Measurements from ENCODE around the gene WNT2B. TPM values are rescaled to one million over a fixed set of nuclear protein-coding genes. Genes with fewer than 3 reads are reported as not detected.
"Not testable (repeated sequence)": the region's sequence is repeated elsewhere in the genome, so short reads cannot be mapped to it uniquely, and the experiment has no call there.

The WNT2B gene
- total and polyA plus RNA-seq, 4 donors, result 1.9 to 6.3 (median 4.1) TPM

- H3K27ac ChIP-seq (ENCODE audit: low read depth in 1 of 2, low read length in 1 of 2); H3K27me3 ChIP-seq (ENCODE audit: control insufficient read depth in 3 of 3, insufficient read depth in 3 of 3, low read length in 2 of 3); H3K4me1 ChIP-seq (ENCODE audit: control insufficient read depth in 5 of 5, insufficient read depth in 5 of 5, low read length in 5 of 5); H3K9ac ChIP-seq (ENCODE audit: insufficient read depth in 1 of 2, low read length in 2 of 2); H3K9me3 ChIP-seq (ENCODE audit: control insufficient read depth in 4 of 4, insufficient read depth in 3 of 4, low read length in 3 of 4); H3K4me3 ChIP-seq; DNase-seq; H3K36me3 ChIP-seq (ENCODE audit: control insufficient read depth in 4 of 4, insufficient read depth in 4 of 4, low read length in 4 of 4); ATAC-seq (ENCODE audit: insufficient read depth, low FRiP score): not testable (repeated sequence)
- 85 to 91% methylated on average over 6 of the region's 6 CpGs for WGBS, 2 donors
Measured at GRCh38 chr1:112487686-112488085, 21.1 kb upstream of the WNT2B start.

- no peak overlapping the region for H3K9ac ChIP-seq (ENCODE audit: insufficient read depth in 1 of 2, low read length in 2 of 2)
- H3K9me3 ChIP-seq (ENCODE audit: control insufficient read depth in 4 of 4, insufficient read depth in 3 of 4, low read length in 3 of 4), result no peaks in the 10 kb centered on the region
- no peaks in the 10 kb centered on the region for H3K4me1 ChIP-seq (ENCODE audit: control insufficient read depth in 5 of 5, insufficient read depth in 5 of 5, low read length in 5 of 5)
- H3K27ac ChIP-seq (ENCODE audit: low read depth in 1 of 2, low read length in 1 of 2), result no peak overlapping the region
- no peak overlapping the region for H3K4me3 ChIP-seq
- 95% methylated on average over 5 of the region's 5 CpGs for WGBS, 2 donors
- ATAC-seq (ENCODE audit: insufficient read depth, low FRiP score), result no peak
- no peak for TF ChIP-seq CTCF (IDR thresholded peaks at IDR 0.05; ENCODE audit: control extremely low read depth, extremely low read depth)
- H3K36me3 ChIP-seq (ENCODE audit: control insufficient read depth in 4 of 4, insufficient read depth in 4 of 4, low read length in 4 of 4), result no peaks in the 10 kb centered on the region
- DNase-seq, result no peak
- H3K27me3 ChIP-seq (ENCODE audit: control insufficient read depth in 3 of 3, insufficient read depth in 3 of 3, low read length in 2 of 3), result no peaks in the 10 kb centered on the region
Measured at GRCh38 chr1:112488141-112488540, 20.6 kb upstream of the WNT2B start.

- H3K27me3 ChIP-seq (ENCODE audit: control insufficient read depth in 3 of 3, insufficient read depth in 3 of 3, low read length in 2 of 3), result no peaks in the 10 kb centered on the region
- no peak overlapping the region for H3K27ac ChIP-seq (ENCODE audit: low read depth in 1 of 2, low read length in 1 of 2)
- no peak for TF ChIP-seq CTCF (IDR thresholded peaks at IDR 0.05; ENCODE audit: control extremely low read depth, extremely low read depth)
- no peak for ATAC-seq (ENCODE audit: insufficient read depth, low FRiP score)
- no peaks in the 10 kb centered on the region for H3K4me1 ChIP-seq (ENCODE audit: control insufficient read depth in 5 of 5, insufficient read depth in 5 of 5, low read length in 5 of 5)
- no peaks in the 10 kb centered on the region for H3K9me3 ChIP-seq (ENCODE audit: control insufficient read depth in 4 of 4, insufficient read depth in 3 of 4, low read length in 3 of 4)
- H3K4me3 ChIP-seq, result no peak overlapping the region
- no peaks in the 10 kb centered on the region for H3K36me3 ChIP-seq (ENCODE audit: control insufficient read depth in 4 of 4, insufficient read depth in 4 of 4, low read length in 4 of 4)
- 38 to 76% methylated on average over 1 of the region's 1 CpG for WGBS, 2 donors
- no peak for DNase-seq
- H3K9ac ChIP-seq (ENCODE audit: insufficient read depth in 1 of 2, low read length in 2 of 2), result no peak overlapping the region
Measured at GRCh38 chr1:112492076-112492475, 16.7 kb upstream of the WNT2B start.

- H3K9ac ChIP-seq (ENCODE audit: insufficient read depth in 1 of 2, low read length in 2 of 2), result no peak overlapping the region
- no peak overlapping the region for H3K27ac ChIP-seq (ENCODE audit: low read depth in 1 of 2, low read length in 1 of 2)
- H3K9me3 ChIP-seq (ENCODE audit: control insufficient read depth in 4 of 4, insufficient read depth in 3 of 4, low read length in 3 of 4), result no peaks in the 10 kb centered on the region
- DNase-seq (no peak), ATAC-seq (ENCODE audit: insufficient read depth, low FRiP score) (no peak)
- no peaks in the 10 kb centered on the region for H3K36me3 ChIP-seq (ENCODE audit: control insufficient read depth in 4 of 4, insufficient read depth in 4 of 4, low read length in 4 of 4)
- TF ChIP-seq CTCF (IDR thresholded peaks at IDR 0.05; ENCODE audit: control extremely low read depth, extremely low read depth), result no peak
- WGBS, 2 donors, result 83 to 91% methylated on average over 6 of the region's 6 CpGs
- H3K27me3 ChIP-seq (ENCODE audit: control insufficient read depth in 3 of 3, insufficient read depth in 3 of 3, low read length in 2 of 3), result no peaks in the 10 kb centered on the region
- H3K4me3 ChIP-seq, result no peak overlapping the region
- no peaks in the 10 kb centered on the region for H3K4me1 ChIP-seq (ENCODE audit: control insufficient read depth in 5 of 5, insufficient read depth in 5 of 5, low read length in 5 of 5)
Measured at GRCh38 chr1:112493351-112493750, 15.4 kb upstream of the WNT2B start.
